ENCODE measurements around the gene GRPEL1.

DNA sequence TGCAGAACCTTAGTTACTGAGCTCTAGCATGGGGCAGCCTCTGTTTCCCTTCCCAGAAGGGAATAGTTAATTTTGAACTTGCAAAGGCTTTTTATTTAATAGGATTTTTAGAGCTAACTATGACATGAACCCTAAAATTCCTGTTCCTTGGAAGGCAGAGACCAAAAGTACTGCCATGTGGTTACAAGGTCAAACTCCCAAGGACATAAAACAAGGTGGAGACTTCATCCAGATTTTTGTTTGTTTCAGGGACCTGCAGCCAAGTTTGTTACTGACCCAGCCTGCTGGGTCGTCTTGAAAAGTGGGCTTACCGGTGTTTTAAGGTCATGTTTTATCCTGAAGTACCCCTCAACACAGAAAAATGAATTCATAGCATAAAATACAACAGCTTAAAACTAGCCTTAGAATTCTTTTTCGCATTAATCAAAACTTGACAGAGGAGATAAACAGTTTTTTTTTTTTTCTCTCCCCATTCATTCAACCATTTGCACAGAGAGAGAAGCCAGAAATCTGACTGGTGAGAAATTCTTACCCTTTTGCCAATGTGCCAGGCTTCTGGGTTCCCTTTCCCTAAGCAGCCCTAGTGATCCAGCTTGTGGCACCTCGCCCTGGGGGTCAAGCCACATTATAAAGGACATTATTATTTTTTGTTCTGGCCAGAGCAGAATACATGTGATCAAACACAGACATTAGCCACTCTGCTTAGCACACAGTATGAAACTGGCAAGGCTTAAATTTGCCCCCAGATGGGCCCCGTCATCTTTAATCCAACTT lies 21.5 kb upstream of the GRPEL1 start:
- TF ChIP-seq CTCF (conservative IDR thresholded peaks at IDR 0.05 in 1 of 2, IDR thresholded peaks at IDR 0.05 in 1 of 2; ENCODE audit: low read depth in 1 of 2, low read length in 2 of 2), result no peak
- TF ChIP-seq EZH2 (IDR thresholded peaks at IDR 0.05; ENCODE audit: low read length, missing control alignments), result no peak

Measured in fibroblast of lung (primary cell).